Trophoblast cell (in vitro differentiated cells and primary cell): Measurements from ENCODE around the gene CLMN.

Experiments
- DNase-seq, 2 donors: peaks; one replicate each; pipeline ENCODE4 v3.0.0-alpha.2; 2016
- H2AFZ ChIP-seq: 2 replicates; pipeline ENCODE4 v1.6.1; 2013; ENCODE audit warnings: low read length, moderate library complexity, mild to moderate bottlenecking; ENCODE audit not compliant: insufficient read depth, poor library complexity
- H2AK5ac ChIP-seq: 2 replicates; pipeline ENCODE4 v1.6.1; 2013; ENCODE audit warnings: mild to moderate bottlenecking, low read length
- H2BK120ac ChIP-seq: 2 replicates; pipeline ENCODE4 v1.6.1; 2013; ENCODE audit warnings: low read length, mild to moderate bottlenecking, moderate library complexity; ENCODE audit not compliant: insufficient read depth, poor library complexity
- H2BK12ac ChIP-seq: 2 replicates; pipeline ENCODE4 v1.6.1; 2013; ENCODE audit warnings: mild to moderate bottlenecking, low read length, moderate library complexity
- H2BK5ac ChIP-seq: 2 replicates; pipeline ENCODE4 v1.6.1; 2013; ENCODE audit warnings: low read length, low read depth, moderate library complexity, mild to moderate bottlenecking; ENCODE audit not compliant: poor library complexity
- H3K14ac ChIP-seq: 2 replicates; pipeline ENCODE4 v1.6.1; 2013; ENCODE audit warnings: mild to moderate bottlenecking, low read length
- H3K18ac ChIP-seq: 2 replicates; pipeline ENCODE4 v1.6.1; 2013; ENCODE audit warnings: mild to moderate bottlenecking, low read length
- H3K23ac ChIP-seq: 2 replicates; pipeline ENCODE4 v1.6.1; 2013; ENCODE audit warnings: low read length
- H3K27ac ChIP-seq: 2 replicates; pipeline ENCODE4 v1.5.1; 2013; ENCODE audit warnings: low read depth, mild to moderate bottlenecking, inconsistent platforms, low read length, moderate library complexity
- H3K27me3 ChIP-seq: 2 replicates; pipeline ENCODE4 v1.6.1; 2013; ENCODE audit warnings: inconsistent platforms, mild to moderate bottlenecking, low read length, moderate library complexity; ENCODE audit not compliant: insufficient read depth
- H3K36me3 ChIP-seq, 2 experiments: 1 replicate in 1 of 2; 2 replicates in 1 of 2; pipeline ENCODE4 v1.6.1; 2013; ENCODE audit warnings: low read length in 2 of 2, mild to moderate bottlenecking in 2 of 2, moderate library complexity in 1 of 2; ENCODE audit not compliant: insufficient read depth in 2 of 2, control insufficient read depth in 1 of 2
- H3K4ac ChIP-seq: 2 replicates; pipeline ENCODE4 v1.6.1; 2013; ENCODE audit warnings: low read depth, mild to moderate bottlenecking, low read length, moderate library complexity
- H3K4me1 ChIP-seq, 2 experiments: 1 replicate in 1 of 2; 2 replicates in 1 of 2; pipeline ENCODE4 v1.6.1; 2013; ENCODE audit warnings: low read length in 2 of 2, mild to moderate bottlenecking in 2 of 2, moderate library complexity in 1 of 2; ENCODE audit not compliant: insufficient read depth in 2 of 2, control insufficient read depth in 1 of 2
- H3K4me2 ChIP-seq: 2 replicates; pipeline ENCODE4 v1.6.1; 2013; ENCODE audit warnings: inconsistent platforms, mild to moderate bottlenecking, low read length, moderate library complexity
- H3K4me3 ChIP-seq: 2 replicates; pipeline ENCODE4 v1.5.1; 2013; ENCODE audit warnings: mild to moderate bottlenecking, low read depth, low read length, inconsistent platforms
- H3K79me1 ChIP-seq: one replicate; pipeline ENCODE4 v1.6.1; 2013; ENCODE audit warnings: low read length
- H3K79me2 ChIP-seq: 2 replicates; pipeline ENCODE4 v1.6.1; 2013; ENCODE audit warnings: low read length, mild to moderate bottlenecking; ENCODE audit not compliant: control insufficient read depth, insufficient read depth, poor library complexity
- H3K9ac ChIP-seq: 2 replicates; pipeline ENCODE4 v1.6.1; 2013; ENCODE audit warnings: mild to moderate bottlenecking, low read length
- H3K9me3 ChIP-seq: 2 replicates; pipeline ENCODE4 v1.6.1; 2013; ENCODE audit warnings: low read depth, mild to moderate bottlenecking, control low read depth, inconsistent platforms, low read length; ENCODE audit not compliant: insufficient read depth
- H4K12ac ChIP-seq: 2 replicates; pipeline ENCODE4 v1.6.1; 2013; ENCODE audit warnings: low read depth, mild to moderate bottlenecking, low read length, moderate library complexity
- H4K8ac ChIP-seq: 2 replicates; pipeline ENCODE4 v1.6.1; 2013; ENCODE audit warnings: low read depth, mild to moderate bottlenecking, low read length, moderate library complexity
- H4K91ac ChIP-seq: one replicate; pipeline ENCODE4 v1.6.1; 2013; ENCODE audit warnings: low read depth, mild to moderate bottlenecking, low read length, moderate library complexity
- WGBS: extraction: QIAGEN DNeasy Blood & Tissue Kit; methylation state at CpG from one replicate; pipeline ENCODE4 v1.1.7; 2013; ENCODE audit warnings: missing lambda C conversion rate; ENCODE audit not compliant: insufficient read length, insufficient coverage; ENCODE audit errors: extremely low coverage; 5-methylcytosine and 5-hydroxymethylcytosine counted together

CLMN gene

DNA sequence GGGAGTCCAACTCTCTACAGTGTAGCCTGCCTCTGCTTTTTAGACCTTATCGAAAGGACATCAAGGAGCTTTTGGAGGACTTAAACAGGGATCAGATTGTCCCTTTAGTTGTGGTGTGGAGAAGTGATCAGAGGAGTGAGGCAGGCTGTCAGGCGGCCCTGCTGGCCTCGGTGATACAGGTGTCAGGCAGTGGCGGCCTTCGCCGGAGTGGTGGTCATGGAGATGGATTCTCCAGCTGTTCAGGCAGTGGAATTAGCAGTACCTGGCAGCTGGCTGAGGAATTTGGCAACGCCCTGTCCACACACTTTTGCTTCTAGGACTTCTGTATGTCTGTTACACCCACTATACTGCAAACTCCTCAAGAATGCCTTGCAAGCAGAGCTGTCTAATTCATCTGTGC is 4.2 kb upstream of the CLMN start:
- Histone ChIP-seq H4K91ac (no peak overlapping the region), H3K79me1 (peaks cover 3% of the 10 kb centered on the region), H2BK12ac (no peak overlapping the region), H4K8ac (no peak overlapping the region), H2AFZ (no peak overlapping the region), H3K9ac (no peak overlapping the region), H2AK5ac (no peak overlapping the region), H3K79me2 (peaks cover 3% of the 10 kb centered on the region), H3K4me1 (peaks cover 4 to 7% of the 10 kb centered on the region in 2 experiments), H3K36me3 (no peaks in the 10 kb centered on the region), H2BK5ac (no peak overlapping the region), H3K27me3 (no peaks in the 10 kb centered on the region), H3K9me3 (peaks cover 2% of the 10 kb centered on the region), H3K4me2 (no peak overlapping the region), H3K23ac (no peak overlapping the region), H2BK120ac (no peak overlapping the region), H3K18ac (no peak overlapping the region), H3K4ac (no peak overlapping the region), H3K14ac (no peak overlapping the region), H3K4me3 (no peak overlapping the region), H3K27ac (no peak overlapping the region), H4K12ac (no peak overlapping the region)
- DNase-seq: peak; percentile 89 to 94
- no CpG with 5 or more reads among the region's 7 CpGs for WGBS

DNA sequence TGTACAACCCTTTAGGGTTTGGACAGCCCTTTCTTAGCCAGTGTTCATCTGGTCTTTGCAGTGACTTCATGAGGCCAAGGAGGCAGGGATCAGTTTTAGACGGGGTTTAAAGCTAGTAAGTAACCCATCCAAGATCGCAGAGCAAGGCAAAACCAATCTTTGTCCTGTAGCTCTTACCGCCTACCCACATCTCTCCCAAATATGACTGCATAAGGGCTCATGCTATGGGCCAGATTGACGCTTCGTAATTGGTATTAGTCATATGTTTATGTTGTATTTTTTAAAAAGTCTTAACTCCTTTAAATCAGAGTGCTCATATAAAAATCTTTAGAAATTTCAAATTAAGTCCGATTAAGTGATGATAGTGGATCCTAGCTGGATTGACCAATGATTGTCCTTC is 3.7 kb upstream of the CLMN start:
- Histone ChIP-seq H3K18ac (no peak overlapping the region), H3K14ac (no peak overlapping the region), H3K79me1 (peaks cover 3% of the 10 kb centered on the region), H2BK12ac (no peak overlapping the region), H4K8ac (no peak overlapping the region), H3K27me3 (no peaks in the 10 kb centered on the region), H2AFZ (no peak overlapping the region), H3K36me3 (no peaks in the 10 kb centered on the region), H4K12ac (no peak overlapping the region), H3K4me3 (no peak overlapping the region), H3K4me1 (peaks cover 6 to 10% of the 10 kb centered on the region in 2 experiments), H3K4ac (no peak overlapping the region), H2BK5ac (no peak overlapping the region), H3K27ac (no peak overlapping the region), H3K79me2 (peaks cover 3% of the 10 kb centered on the region), H4K91ac (no peak overlapping the region), H3K9ac (no peak overlapping the region), H2BK120ac (no peak overlapping the region), H3K23ac (no peak overlapping the region), H3K4me2 (no peak overlapping the region), H3K9me3 (peaks cover 2% of the 10 kb centered on the region), H2AK5ac (no peak overlapping the region)
- WGBS: no CpG with 5 or more reads among the region's 6 CpGs
- peak; percentile 69 to 86 for DNase-seq

DNA sequence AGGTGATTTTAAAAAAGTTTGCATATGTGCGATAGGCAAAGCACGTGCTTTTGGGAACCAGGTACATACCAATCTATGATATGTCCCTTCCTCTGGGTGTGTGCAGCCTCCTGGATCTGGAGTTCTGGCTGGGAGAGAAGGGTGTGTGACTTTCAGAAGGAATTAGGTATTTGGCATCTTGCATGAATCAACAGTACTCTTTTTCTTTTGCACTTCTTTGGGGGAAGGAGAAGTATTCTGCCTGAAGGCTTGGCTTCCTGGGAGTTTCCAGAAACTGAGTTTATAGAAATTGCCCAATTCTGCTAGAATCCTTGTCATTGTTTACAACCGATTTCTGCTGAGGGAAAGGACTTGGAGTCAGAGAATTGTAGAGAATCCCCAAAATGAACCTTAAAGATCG is 2.9 kb upstream of the CLMN start:
- DNase-seq: peak; percentile 61 to 90
- WGBS: no CpG with 5 or more reads among the region's 4 CpGs
- no peak overlapping the region for H2AFZ ChIP-seq

DNA sequence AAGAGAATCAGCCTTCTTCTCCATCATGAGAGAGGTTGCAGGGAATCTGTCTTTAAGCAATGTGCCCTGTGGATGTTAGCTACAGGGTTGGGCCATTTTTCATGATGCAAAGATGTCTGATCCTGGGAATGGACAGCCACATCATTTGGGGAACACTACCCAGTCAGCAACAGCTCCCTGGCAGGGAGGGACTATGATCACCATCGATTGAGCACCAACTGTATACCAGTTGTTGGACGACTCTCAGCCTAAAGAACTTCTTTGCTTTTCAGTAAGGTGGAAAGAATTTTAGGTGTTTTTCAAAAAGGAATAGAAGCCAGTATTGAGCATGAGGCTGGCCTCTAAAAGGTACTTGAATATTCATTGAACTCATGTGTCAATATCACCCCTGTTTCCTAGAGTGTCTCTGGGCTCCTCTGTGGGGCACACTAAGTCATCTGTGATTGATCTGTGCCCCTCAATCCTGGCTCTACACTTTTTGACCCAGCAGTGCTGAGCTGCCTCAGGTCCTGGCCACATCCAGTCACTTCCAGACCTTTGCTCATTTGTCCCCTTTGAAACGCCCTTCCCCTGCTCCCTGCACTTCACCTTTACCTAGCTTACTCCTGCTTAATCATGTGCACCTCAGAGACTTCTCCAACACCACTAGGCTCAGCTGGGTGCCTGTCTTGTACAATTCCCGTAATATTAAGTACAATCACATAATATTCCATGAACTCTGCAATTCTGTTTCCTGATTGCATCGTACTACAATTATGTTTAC is 2.2 kb upstream of the CLMN start:
- Histone ChIP-seq H3K27ac (no peak overlapping the region), H3K9me3 (no peaks in the 10 kb centered on the region), H3K18ac (no peak overlapping the region), H3K79me2 (peaks cover 3% of the 10 kb centered on the region), H3K9ac (no peak overlapping the region), H3K4me2 (no peak overlapping the region), H3K36me3 (no peaks in the 10 kb centered on the region), H3K27me3 (no peaks in the 10 kb centered on the region), H3K14ac (no peak overlapping the region), H3K23ac (no peak overlapping the region), H2AK5ac (no peak overlapping the region), H4K8ac (no peak overlapping the region), H2AFZ (no peak overlapping the region), H2BK120ac (no peak overlapping the region), H3K4ac (no peak overlapping the region), H3K79me1 (peaks cover 3% of the 10 kb centered on the region), H4K91ac (no peak overlapping the region), H4K12ac (no peak overlapping the region), H2BK5ac (no peak overlapping the region), H3K4me3 (no peak overlapping the region), H3K4me1 (peaks cover 6 to 10% of the 10 kb centered on the region in 2 experiments), H2BK12ac (no peak overlapping the region)
- WGBS: no CpG with 5 or more reads among the region's 5 CpGs
- DNase-seq: no peak

More for the DNA sequence above, 2.9 kb upstream of the CLMN start:
- Histone ChIP-seq H3K79me1 (peaks cover 3% of the 10 kb centered on the region), H3K9me3 (peaks cover 2% of the 10 kb centered on the region), H2AK5ac (no peak overlapping the region), H2BK120ac (no peak overlapping the region), H3K18ac (no peak overlapping the region), H3K23ac (no peak overlapping the region), H3K27me3 (no peaks in the 10 kb centered on the region), H3K36me3 (no peaks in the 10 kb centered on the region), H3K9ac (no peak overlapping the region), H3K4ac (no peak overlapping the region), H3K4me2 (no peak overlapping the region), H3K27ac (no peak overlapping the region), H4K91ac (no peak overlapping the region), H3K4me3 (no peak overlapping the region), H4K12ac (no peak overlapping the region), H2BK12ac (no peak overlapping the region), H2BK5ac (no peak overlapping the region), H3K4me1 (peaks cover 6 to 10% of the 10 kb centered on the region in 2 experiments), H4K8ac (no peak overlapping the region), H3K79me2 (peaks cover 3% of the 10 kb centered on the region), H3K14ac (no peak overlapping the region)
